Measurements from ENCODE around the gene CUL3.

CUL3 gene

DNA sequence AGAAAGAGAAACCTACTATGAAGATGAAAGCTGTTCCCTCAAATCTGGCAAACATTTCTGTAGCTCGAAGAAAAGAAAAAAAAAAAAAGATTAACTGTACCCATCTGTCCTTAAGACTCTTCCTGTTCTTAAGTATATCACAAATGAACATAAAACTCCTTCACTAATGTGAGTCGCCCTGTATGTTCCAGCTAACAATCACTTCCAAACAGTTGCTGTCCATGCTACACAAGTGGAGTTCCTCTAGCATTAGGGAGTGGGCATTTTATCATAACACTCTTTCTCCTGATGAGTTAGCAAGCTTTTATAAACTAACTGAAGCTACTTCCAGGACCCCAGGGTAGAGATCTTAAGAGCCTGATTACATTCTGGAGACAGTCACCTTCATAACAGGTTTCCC lies 5.8 kb downstream of the CUL3 start:
- DNase-seq = no peak

DNA sequence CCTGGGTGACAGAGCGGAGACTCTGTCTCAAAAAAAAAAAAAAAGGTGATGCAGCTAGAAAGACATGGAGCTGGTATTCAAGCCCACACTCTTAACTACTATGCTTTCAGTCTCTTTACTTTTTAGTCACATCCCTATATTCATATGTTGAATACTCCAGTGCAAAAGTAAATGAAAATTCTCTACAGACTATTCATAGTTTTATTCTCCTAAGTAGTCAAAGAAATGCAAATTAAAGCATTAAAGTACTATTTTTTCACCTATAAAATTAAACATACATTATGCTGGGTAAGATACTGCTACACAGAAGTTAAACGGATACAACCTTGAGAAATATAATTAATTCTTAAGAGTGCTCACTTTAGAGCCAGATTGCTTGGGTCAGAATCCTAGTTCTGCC lies 7.6 kb downstream of the CUL3 start:
- no peak for DNase-seq

GRCh38 chr2:224576088-224576715 lies 9.0 kb downstream of the CUL3 start:
- DNase-seq = no peak

DNA sequence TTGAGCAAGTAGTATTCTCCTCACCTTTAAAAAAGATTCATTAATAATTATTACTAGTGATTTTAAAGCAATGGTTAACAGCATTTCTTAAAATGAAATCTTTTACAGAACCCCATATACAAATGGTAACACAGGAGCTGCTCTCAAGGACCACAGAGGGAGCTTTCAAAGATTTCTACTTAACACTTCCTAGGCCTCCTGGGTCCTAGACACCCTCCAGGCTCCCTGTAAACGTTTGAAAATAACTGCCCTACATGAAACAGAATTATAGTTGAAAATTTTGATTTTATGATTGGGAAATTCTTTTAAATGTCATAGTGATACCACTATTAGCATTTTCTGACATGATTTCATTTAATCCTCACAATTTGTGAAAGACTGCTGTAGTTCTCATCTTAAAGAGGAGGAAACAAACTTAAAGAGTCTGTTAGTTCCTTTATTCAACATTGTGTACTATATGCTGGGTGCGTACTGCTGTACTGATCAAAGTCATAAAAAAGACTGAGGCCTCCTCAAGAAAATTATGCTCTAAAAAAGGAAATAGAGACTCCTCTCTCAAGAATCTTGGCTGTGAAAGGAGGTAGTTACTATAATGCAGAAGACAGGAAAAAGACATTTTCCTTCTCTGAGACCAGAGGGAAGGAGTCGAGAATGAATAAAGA lies 10.6 kb downstream of the CUL3 start:
- no peak for DNase-seq

GRCh38 chr2:224573724-224574123 lies 11.4 kb downstream of the CUL3 start:
- DNase-seq = no peak

GRCh38 chr2:224572338-224572737 lies 12.8 kb downstream of the CUL3 start:
- DNase-seq = no peak

DNA sequence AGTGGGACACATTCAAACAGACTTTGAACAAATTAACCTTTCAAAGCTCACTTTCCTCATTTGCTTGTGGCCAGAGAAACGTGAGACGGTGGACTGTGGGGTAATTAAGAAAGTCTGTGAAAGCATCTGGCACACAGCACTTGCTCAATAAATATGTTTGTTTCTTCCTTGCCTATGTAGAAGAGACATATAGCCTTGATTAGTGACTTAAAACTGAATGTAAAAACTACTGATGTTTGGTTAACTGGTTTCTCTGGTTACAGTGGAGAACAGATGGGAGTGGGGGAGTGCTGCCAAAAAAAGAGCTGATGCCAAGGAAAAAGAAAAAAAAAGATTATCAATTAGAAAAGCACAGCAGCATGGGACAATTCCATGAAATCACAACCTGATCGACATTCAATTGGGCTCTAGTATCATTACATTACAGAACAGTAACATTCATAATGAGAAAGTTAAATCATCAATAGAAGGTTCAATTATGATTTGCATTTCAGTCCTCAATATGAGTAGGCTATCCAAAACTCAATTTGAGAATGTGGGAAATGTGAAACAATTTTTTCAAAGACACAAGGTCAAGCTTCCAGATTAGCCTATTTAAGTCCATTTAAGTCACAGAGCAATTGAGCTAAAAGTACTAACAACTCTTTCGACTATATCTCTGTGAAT lies 14.7 kb downstream of the CUL3 start:
- DNase-seq = no peak

GRCh38 chr2:224569654-224570053 lies 15.5 kb downstream of the CUL3 start:
- DNase-seq = no peak

- DNase-seq = no peak
These were observed 19.6 kb downstream of the CUL3 start for GRCh38 chr2:224565452-224566035.

DNA sequence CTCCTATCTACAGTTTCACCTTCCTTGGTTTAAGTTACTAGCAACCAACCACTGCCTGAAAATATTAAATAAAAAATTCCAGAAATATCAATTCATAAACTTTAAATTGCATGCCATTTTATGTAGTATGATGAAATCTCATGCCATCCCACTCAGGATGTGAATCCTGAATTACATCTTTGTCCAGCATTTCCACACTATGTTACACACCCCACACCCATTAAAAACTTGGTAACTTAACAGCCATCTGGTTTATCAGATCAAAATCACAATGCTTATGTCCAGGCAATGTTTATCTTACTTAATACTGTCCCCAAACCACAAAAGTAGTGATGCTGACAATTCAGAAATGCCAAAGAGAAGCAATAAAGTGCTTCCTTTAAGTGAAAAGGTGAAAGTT lies 21.6 kb downstream of the CUL3 start:
- DNase-seq = no peak

GRCh38 chr2:224562831-224563230 lies 22.3 kb downstream of the CUL3 start:
- DNase-seq = no peak

GRCh38 chr2:224561234-224562005 lies 23.7 kb downstream of the CUL3 start:
- DNase-seq = no peak

- DNase-seq = no peak
These were observed 24.6 kb downstream of the CUL3 start for GRCh38 chr2:224560549-224560948.

GRCh38 chr2:224557610-224558009 lies 27.6 kb downstream of the CUL3 start:
- no peak for DNase-seq

DNA sequence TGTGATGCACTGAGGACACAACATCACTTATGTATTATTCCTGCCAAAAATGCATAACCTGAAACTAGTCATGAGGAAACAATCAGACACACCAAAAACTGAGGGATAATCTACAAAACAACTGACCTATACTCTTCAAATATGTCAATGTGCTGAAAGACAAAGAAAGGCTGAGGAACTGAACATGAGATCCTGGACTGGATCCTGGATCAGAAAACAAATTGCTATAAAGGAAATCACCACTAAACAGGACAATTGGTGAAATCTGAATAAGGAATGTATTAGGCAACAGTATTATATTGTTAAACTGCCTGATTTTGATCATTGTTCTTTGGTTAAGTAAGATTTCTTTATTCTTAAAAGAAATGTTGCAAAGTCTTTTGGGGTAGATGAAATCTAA lies 28.8 kb downstream of the CUL3 start:
- DNase-seq = no peak

- no peak for DNase-seq
These were observed 29.3 kb downstream of the CUL3 start for GRCh38 chr2:224555823-224556366.

DNA sequence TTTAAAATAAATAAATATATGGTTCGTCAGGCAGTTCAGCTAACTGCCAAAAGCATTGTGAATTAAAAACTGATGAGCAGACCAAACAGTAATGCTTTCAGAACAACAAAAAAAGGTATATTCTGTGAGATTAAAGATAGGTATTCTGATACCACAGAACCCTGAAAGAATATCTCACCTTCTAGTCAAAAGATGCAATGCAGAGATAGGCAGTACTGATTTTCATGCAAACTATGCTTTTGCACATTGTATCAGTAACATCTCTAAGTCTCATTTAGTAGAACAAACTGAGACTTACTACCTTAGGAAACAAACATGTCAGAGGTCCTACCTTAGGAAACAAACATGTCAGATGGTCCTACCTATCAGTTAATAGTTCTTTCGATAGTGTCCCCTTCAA lies 32.4 kb downstream of the CUL3 start:
- no peak for DNase-seq

- DNase-seq = no peak
These were observed 33.5 kb downstream of the CUL3 start for GRCh38 chr2:224551693-224552092.

DNA sequence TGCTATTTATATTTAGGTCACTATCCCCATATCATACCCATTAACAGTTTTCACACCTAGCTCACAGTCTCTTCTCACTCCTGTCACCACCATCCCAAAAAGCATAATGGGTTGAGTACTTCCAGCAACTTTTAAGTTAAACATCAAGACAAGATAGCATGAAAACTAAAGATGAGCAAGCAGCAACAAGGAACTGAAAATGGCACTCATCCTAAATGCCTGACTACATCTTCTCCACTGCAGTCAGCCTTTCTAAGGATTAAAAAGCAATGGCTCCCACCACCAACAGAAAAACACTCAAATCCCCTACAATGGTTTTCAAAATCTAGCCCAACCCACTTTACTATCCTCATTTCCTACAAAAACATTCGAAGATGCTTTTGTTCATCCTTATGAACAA lies 38.2 kb downstream of the CUL3 start:
- DNase-seq = no peak

DNA sequence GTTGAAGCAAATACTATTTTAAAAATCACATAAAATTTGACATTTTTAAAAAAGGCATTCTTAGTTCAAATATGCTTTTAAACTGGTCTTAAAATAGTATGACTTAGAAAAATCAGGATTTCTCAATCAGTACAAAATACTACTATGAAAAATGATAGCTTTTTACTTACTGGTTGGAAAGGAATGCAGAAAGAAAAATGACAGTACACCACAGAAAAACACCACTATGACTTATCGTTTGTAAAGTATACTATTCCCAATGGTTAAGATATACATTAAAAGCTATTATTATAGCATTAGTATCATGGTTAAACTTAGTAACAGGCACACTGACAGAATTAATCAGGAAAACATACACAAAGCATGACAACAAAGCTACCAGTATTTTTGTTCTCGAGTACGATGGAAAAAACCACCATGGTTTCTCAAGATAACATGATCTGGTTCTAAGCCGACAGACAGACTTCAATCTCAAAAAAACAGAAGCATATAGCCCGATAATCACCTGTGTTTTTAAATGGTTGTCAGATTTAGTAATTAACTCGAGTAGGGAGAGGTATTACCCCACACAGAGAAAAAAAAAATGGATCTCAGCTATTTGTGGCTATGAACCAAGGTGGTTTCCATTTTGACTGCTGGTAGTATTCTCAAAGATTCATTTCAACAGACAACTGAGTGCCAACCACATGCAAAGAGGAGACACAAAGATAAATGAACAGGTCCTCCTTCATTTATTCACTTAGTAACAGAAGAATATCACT lies 39.1 kb downstream of the CUL3 start:
- no peak for DNase-seq

DNA sequence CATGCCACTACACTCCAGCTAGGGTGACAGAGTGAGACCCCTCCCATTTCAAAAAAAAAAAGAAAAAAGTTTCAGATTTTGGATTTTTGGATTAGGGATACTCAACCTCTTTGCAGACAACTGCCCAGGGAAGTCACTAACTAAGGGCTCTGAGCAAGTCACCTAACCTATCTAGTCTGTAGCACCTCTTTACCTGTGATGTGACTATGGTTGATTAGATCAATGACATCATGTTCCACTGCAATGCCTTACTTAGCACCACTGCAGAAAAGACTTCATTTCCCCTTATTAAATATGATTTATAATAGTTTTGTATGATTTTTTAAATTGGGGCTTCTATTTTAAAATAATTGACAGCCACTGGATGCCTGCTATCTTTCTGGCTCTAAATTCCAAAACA lies 41.2 kb downstream of the CUL3 start:
- DNase-seq = no peak

DNA sequence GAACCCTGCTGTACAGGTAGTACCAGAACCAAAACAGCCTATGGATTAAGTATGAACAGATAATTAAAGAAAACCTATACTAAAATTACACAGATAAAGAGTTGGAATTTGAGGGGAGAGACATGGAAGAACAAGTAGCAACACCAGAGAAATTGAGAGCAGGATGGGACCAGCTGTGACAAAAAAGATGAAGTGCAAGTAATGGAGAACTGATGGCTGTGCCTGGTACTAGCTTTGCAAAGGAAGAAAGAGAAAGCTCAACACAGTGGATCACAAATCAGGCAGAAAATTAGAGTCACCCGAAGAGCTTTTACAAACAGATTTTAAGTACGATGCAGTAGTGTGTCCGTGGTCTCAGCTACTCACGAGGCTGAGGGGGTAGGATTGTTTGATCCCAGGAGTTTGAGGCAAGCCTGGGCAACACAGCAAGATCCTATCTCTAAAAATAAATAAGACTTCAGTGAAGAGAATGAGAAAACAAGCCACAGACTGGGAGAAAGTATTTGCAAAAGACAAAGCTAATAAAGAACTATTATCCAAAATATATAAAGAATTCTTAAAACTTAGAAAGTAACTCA lies 46.5 kb downstream of the CUL3 start:
- no peak for DNase-seq
